Measurements from ENCODE around the gene GPI.

Gene GPI

DNA sequence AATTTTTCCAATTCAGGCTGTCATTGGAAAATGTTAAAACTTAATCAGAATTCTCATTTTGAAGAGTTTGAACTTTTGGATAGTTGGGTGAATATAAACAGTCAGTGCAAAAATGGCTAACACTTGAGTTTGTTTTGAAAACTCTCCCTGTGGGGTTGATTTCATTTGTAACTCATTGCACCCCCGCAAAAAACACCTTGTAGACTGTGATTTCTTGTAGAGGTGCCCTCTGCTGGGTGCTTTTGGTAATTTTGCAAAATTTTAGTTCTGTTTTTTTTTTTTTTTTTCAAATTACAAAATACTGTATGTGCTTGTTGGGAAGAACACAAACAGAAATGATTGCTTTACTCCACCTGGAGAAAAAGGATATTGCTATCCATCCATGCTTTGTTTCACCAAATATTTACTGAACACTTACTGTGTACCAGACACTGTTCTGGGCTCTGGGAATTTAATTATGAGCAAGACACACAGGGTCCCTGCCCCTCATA, 28.2 kb upstream of the GPI start:
- DNase-seq (ENCODE audit: low read depth), result no peak
- in situ Hi-C loops (cut with HindIII; ENCODE audit: low sequenced_read_pairs), result no loop called here
- TF ChIP-seq, protein P1, sequence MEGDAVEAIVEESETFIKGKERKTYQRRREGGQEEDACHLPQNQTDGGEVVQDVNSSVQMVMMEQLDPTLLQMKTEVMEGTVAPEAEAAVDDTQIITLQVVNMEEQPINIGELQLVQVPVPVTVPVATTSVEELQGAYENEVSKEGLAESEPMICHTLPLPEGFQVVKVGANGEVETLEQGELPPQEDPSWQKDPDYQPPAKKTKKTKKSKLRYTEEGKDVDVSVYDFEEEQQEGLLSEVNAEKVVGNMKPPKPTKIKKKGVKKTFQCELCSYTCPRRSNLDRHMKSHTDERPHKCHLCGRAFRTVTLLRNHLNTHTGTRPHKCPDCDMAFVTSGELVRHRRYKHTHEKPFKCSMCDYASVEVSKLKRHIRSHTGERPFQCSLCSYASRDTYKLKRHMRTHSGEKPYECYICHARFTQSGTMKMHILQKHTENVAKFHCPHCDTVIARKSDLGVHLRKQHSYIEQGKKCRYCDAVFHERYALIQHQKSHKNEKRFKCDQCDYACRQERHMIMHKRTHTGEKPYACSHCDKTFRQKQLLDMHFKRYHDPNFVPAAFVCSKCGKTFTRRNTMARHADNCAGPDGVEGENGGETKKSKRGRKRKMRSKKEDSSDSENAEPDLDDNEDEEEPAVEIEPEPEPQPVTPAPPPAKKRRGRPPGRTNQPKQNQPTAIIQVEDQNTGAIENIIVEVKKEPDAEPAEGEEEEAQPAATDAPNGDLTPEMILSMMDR (IDR thresholded peaks at IDR 0.05; ENCODE audit: low read depth, low read length, missing control alignments), result peak; percentile 60
- no peak overlapping the region for H3K4me3 ChIP-seq (ENCODE audit: low read depth, low read length)

DNA sequence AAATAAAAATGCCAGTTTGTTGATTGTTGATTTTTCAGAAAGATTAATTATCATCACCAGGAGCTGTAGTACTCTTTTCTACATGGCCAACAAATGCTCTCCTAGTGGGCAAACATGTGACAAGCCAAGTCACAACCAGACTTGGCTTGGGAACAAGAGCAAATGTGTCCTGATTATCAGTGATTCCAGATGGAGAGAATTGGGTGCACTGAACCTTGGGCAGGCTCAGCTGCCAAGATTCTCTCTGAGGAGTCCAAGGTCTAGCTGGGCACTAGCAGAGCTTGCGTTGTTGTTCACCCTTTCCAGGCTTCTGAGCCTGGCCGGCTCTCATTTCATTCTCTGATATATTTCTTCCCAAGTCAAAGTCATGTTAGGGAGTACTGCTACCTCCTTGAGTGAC, 27.3 kb upstream of the GPI start:
- no peak for DNase-seq (ENCODE audit: low read depth)
- in situ Hi-C loops (cut with HindIII; ENCODE audit: low sequenced_read_pairs), result no loop called here
- H3K4me3 ChIP-seq (ENCODE audit: low read depth, low read length), result no peak overlapping the region
- TF ChIP-seq, protein P1 (IDR thresholded peaks at IDR 0.05; ENCODE audit: low read depth, low read length, missing control alignments), result no peak

DNA sequence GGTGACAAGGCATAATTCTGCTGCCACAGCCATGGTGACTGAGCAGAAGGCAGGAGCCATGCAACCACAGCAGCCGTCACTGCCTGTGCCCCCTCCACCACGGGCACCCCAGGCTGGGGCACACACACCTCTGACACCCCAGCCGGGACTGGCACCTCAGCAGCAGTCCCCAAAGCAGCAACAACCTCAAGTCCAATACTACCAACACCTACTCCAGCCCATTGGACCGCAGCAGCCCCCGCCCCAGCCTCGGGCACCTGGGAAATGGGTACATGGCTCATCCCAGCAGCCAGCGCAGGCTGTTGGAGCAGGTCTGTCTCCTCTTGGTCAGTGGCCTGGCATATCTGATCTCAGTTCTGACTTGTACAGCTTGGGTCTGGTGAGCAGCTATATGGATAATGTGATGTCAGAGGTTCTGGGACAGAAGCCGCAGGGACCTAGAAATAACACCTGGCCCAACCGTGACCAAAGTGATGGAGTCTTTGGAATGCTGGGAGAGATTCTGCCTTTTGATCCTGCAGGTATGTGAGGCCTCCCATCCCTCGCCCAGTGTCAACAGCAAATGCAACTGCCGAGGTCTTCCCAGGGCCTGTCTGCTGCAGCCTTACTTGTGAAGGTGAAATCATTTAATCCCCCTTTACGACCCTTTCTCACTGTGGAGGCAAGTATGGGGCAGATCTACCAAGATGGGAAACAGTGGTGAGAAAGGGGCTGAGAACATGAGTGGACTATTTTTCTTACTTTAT, 22.9 kb upstream of the GPI start:
- no peak for DNase-seq (ENCODE audit: low read depth)
- TF ChIP-seq, protein P1 (IDR thresholded peaks at IDR 0.05; ENCODE audit: low read depth, low read length, missing control alignments), result no peak
- in situ Hi-C loops (cut with HindIII; ENCODE audit: low sequenced_read_pairs), result no loop called here
- H3K4me3 ChIP-seq (ENCODE audit: low read depth, low read length), result no peak overlapping the region

DNA sequence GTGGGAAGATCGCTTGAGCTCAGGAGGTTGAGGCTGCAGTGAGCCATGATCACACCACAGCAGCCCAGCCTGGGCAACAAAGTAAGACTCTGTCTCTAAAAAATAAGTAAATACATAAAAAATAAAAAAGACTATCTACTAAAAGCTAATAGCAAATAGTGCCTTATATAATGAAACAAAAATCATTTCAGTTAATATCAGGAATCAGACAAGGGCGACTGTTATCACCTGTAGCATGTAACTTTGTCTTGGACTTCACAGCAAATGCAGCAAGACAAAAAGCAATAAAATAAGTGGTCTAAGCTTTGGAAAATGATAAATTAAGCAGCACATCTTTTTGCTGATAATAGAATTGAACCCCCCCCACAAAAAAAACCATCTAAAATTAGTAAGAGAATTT, 21.2 kb upstream of the GPI start:
- in situ Hi-C loops (cut with HindIII; ENCODE audit: low sequenced_read_pairs), result no loop called here
- H3K4me3 ChIP-seq (ENCODE audit: low read depth, low read length), result no peak overlapping the region
- no peak for DNase-seq (ENCODE audit: low read depth)
- TF ChIP-seq, protein P1 (IDR thresholded peaks at IDR 0.05; ENCODE audit: low read depth, low read length, missing control alignments), result no peak

DNA sequence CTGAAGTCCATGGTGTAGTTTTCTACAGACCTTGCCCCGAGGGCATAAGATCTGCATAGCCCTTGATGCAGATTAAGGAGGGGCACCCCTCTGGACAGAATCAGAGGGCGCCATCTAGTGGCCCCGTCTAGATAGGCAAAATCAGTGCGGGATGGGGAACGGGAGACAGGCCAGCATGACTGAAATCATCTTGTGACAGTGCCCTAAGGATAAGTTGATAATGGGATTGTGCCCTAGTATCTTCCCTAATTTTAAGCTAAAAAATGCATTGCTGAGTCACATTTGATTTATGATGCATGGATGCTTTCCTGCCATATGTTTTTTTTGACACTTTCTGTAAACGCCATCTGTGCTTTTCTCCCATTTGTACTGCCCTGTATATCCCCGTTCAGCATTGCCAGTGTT, 19.0 kb upstream of the GPI start:
- no peak overlapping the region for H3K4me3 ChIP-seq (ENCODE audit: low read depth, low read length)
- peak; percentile 40 for DNase-seq (ENCODE audit: low read depth)
- in situ Hi-C loops (cut with HindIII; ENCODE audit: low sequenced_read_pairs), result no loop called here
- TF ChIP-seq, protein P1 (IDR thresholded peaks at IDR 0.05; ENCODE audit: low read depth, low read length, missing control alignments), result peak; percentile 93

DNA sequence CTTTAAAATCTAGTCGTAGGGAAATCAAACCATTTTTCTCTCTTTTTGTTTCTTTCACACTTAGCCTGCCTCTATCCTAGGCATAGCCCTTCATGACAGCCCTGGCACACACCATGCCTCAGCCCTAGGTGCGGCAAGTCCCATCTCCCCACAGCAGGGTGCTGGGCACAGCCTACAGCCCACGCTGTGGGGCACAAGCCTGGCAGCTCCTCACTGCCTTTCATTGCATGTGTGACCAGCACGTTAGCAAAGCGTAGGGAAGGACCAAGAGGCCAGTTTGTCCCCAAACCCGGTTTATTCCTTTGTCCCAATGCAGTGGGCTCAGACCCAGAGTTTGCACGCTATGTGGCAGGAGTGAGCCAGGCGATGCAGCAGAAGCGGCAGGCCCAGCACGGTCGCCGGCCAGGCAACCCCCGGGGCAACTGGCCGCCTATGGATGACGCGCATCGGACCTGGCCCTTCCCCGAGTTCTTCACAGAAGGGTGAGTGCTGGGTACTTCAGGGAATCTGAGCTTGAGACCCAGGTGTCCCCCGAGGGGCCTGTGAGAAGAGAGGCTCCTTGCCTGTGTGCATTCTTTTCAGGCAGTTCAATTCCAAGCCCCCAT, 17.3 kb upstream of the GPI start:
- TF ChIP-seq, protein P1 (IDR thresholded peaks at IDR 0.05; ENCODE audit: low read depth, low read length, missing control alignments), result no peak
- H3K4me3 ChIP-seq (ENCODE audit: low read depth, low read length), result no peak overlapping the region
- DNase-seq (ENCODE audit: low read depth), result no peak
- in situ Hi-C loops (cut with HindIII; ENCODE audit: low sequenced_read_pairs), result no loop called here

Data from astrocyte of the cerebellum (primary cell).